Naive thymus-derived CD8-positive, alpha-beta T cell (primary cell): ENCODE results near the gene MAFB. TPM values are rescaled to one million over a fixed set of nuclear protein-coding genes. Genes with fewer than 3 reads are reported as not detected.
A peak's percentile ranks its signal among the peaks of the same experiment; 100 is the strongest.

Source experiments
- ATAC-seq, 2 donors: fragments of 150-1000 bp; cut with Tn5 transposase in 1 of 2; sonication (Bioruptor Pico), chemical (Tn5 transposase) in 1 of 2; 1 replicate in 1 of 2; 2 replicates in 1 of 2; pipeline ENCODE4 v1.10.0; 2021; ENCODE audit warnings: mild to moderate bottlenecking in 2 of 2, moderate library complexity in 2 of 2
- POLR2A ChIA-PET: fragments of 350-600 bp; sonication (Branson Sonifier 250); formaldehyde crosslinking; loops from one replicate; lab custom pipeline; 2021; ENCODE audit warnings: antibody characterized with exemption; lab: Charles Lee
- DNase-seq, 10 donors: peaks; one replicate each; pipeline versions ENCODE4 v3.0.0 to v3.0.0-alpha.2; 2020 to 2022
- H3K27ac Mint-ChIP-seq, 10 donors: one replicate each; pipeline ENCODE4 v1.8.0; 2020 to 2022; ENCODE audit warnings: mild to moderate bottlenecking in 10 of 10, mixed read lengths in 10 of 10, moderate library complexity in 4 of 10, inconsistent platforms in 1 of 10
- H3K27me3 Mint-ChIP-seq, 5 donors: one replicate each; pipeline ENCODE4 v1.8.0; 2021 to 2022; ENCODE audit warnings: mixed read lengths in 5 of 5
- H3K36me3 Mint-ChIP-seq, 3 donors: one replicate each; pipeline ENCODE4 v1.8.0; 2020 to 2022; ENCODE audit warnings: mixed read lengths in 3 of 3, mild to moderate bottlenecking in 2 of 3, inconsistent platforms in 1 of 3
- H3K4me1 Mint-ChIP-seq, 4 donors: one replicate each; pipeline ENCODE4 v1.8.0; 2021 to 2022; ENCODE audit warnings: mixed read lengths in 4 of 4
- H3K4me3 Mint-ChIP-seq, 10 donors: one replicate each; pipeline ENCODE4 v1.8.0; 2020 to 2022; ENCODE audit warnings: mild to moderate bottlenecking in 10 of 10, mixed read lengths in 10 of 10, moderate library complexity in 6 of 10, inconsistent platforms in 1 of 10
- H3K9me3 Mint-ChIP-seq, 9 donors: one replicate each; pipeline ENCODE4 v1.8.0; 2020 to 2022; ENCODE audit warnings: mixed read lengths in 9 of 9, mild to moderate bottlenecking in 3 of 9, inconsistent platforms in 1 of 9, moderate library complexity in 1 of 9
- polyA plus RNA-seq, 3 donors: library from polyadenylated mRNA; unstranded; fragments of 300-500 nt; fragmentation: Illumina TruSeq; gene quantifications; one replicate each; pipeline ENCODE4 v1.2.3, GENCODE V29; 2021
- total RNA-seq, 8 experiments: library from RNA in 2 of 8; stranded (reverse) in 2 of 8; gene quantifications; one replicate each; pipeline ENCODE4 v1.2.3 and lab custom pipeline; 2021 to 2026

Gene MAFB
- total and polyA plus RNA-seq, 5 experiments from 2014 or later: 0.08 to 1.3 (median 1.1) TPM; not detected in 2

- H3K27me3 Mint-ChIP-seq: peaks cover 24 to 56% (median 43%) of the 10 kb centered on the region in 5 donors
- no peak overlapping the region for H3K4me3 Mint-ChIP-seq
- POLR2A ChIA-PET: no interaction called here
- H3K9me3 Mint-ChIP-seq: peaks cover 0 to 1% (median 0%) of the 10 kb centered on the region in 9 donors
- peaks cover 0 to 3% (median 0%) of the 10 kb centered on the region in 4 donors for H3K4me1 Mint-ChIP-seq
- H3K27ac Mint-ChIP-seq: no peak overlapping the region
- DNase-seq (no peak), ATAC-seq (no peak)
- H3K36me3 Mint-ChIP-seq: no peaks in the 10 kb centered on the region
These were observed 12.4 kb downstream of the MAFB start for GRCh38 chr20:40676491-40677269.

GRCh38 chr20:40675599-40676221 lies 13.3 kb downstream of the MAFB start:
- ATAC-seq: no peak
- peaks cover 0 to 3% (median 0%) of the 10 kb centered on the region in 4 donors for H3K4me1 Mint-ChIP-seq

DNA sequence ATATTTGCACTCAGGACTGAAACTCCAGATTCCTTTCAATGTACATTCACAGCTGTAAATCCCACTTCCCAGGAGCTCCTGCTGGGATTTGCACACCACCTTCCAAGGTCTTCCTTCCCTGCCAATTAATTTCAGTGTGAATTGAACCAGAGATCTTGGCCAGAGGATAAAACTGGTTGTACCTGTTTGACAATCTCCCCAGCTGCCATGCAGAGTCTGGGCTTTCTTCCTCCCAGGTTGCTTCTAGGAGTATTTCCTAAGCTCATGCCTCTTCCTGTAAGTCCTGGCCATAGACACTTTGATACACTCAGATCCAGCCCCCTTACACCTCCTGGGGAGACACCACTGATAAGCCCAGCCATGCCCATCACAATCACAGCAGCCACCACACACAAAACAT lies 15.6 kb downstream of the MAFB start:
- Mint-ChIP-seq H3K27ac (no peak overlapping the region), H3K4me1 (peaks cover 0 to 3% (median 0%) of the 10 kb centered on the region in 4 donors), H3K4me3 (no peak overlapping the region), H3K9me3 (peaks cover 0 to 1% (median 0%) of the 10 kb centered on the region in 9 donors), H3K27me3 (peaks cover 12 to 43% (median 33%) of the 10 kb centered on the region in 5 donors), H3K36me3 (no peaks in the 10 kb centered on the region)
- ATAC-seq (no peak), DNase-seq (no peak)
- POLR2A ChIA-PET: no interaction called here

More at GRCh38 chr20:40675599-40676221, 13.3 kb downstream of the MAFB start:
- no peak for DNase-seq
- peaks cover 0 to 1% (median 0%) of the 10 kb centered on the region in 9 donors for H3K9me3 Mint-ChIP-seq
- POLR2A ChIA-PET: no interaction called here
- no peak overlapping the region for H3K4me3 Mint-ChIP-seq
- no peaks in the 10 kb centered on the region for H3K36me3 Mint-ChIP-seq
- peak overlapping the region in 1 of 10 donors; percentile 49 for H3K27ac Mint-ChIP-seq
- H3K27me3 Mint-ChIP-seq: peaks cover 18 to 50% (median 38%) of the 10 kb centered on the region in 5 donors

DNA sequence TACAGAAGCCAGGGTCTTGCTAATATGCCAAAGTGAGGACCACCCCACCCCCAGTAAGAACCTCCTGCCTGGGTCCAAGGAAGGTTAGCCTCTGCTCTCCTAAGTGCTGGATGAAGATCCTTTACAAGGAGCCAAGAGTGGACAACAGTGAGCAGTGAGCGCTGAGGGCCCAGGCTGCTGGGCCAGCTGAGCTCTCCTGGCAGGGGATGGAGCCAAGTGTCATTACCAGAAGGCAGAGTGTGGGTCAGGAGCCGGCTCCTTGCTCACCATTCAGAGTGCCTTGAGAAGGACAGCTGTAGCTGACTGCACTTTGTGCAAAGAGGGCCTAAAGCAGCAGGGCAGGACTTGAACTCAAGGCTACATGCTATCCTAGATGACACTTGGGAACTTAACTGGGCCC lies 16.9 kb downstream of the MAFB start:
- Mint-ChIP-seq H3K9me3 (no peaks in the 10 kb centered on the region), H3K4me3 (no peak overlapping the region), H3K27ac (no peak overlapping the region), H3K27me3 (peaks cover 6 to 37% (median 26%) of the 10 kb centered on the region in 5 donors), H3K36me3 (no peaks in the 10 kb centered on the region), H3K4me1 (peaks cover 0 to 3% (median 0%) of the 10 kb centered on the region in 4 donors)
- ATAC-seq (no peak), DNase-seq (no peak)
- POLR2A ChIA-PET: no interaction called here

DNA sequence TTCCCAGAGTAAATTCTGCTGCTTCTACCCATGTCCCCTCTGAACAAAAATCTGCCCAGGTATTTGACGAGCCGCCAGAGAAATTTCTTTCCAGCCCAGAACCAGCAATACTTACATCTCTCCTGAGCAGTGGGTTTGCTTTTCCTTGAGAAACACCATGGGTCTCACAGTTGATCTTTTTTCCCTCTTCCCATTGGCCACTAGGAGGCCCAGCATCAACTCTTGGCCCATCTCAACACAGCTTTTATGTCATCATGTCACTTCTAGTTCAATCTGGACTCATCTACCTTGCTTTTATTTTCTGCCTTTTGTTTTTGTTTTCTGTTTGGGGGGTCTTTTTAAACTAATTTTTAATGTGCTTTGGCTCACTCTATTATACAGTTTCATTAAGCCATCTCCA lies 18.8 kb downstream of the MAFB start:
- ATAC-seq (no peak), DNase-seq (no peak)
- Mint-ChIP-seq H3K36me3 (no peaks in the 10 kb centered on the region), H3K27ac (no peak overlapping the region), H3K4me3 (no peak overlapping the region), H3K27me3 (peaks cover 3 to 22% (median 20%) of the 10 kb centered on the region in 5 donors), H3K4me1 (no peaks in the 10 kb centered on the region), H3K9me3 (no peaks in the 10 kb centered on the region)
- POLR2A ChIA-PET: no interaction called here

- Mint-ChIP-seq H3K4me3 (no peak overlapping the region), H3K27ac (no peak overlapping the region), H3K9me3 (no peaks in the 10 kb centered on the region), H3K4me1 (no peaks in the 10 kb centered on the region), H3K27me3 (peaks cover 6 to 22% (median 20%) of the 10 kb centered on the region in 5 donors), H3K36me3 (no peaks in the 10 kb centered on the region)
- ATAC-seq (no peak), DNase-seq (no peak)
- POLR2A ChIA-PET: no interaction called here
These were observed 19.3 kb downstream of the MAFB start for GRCh38 chr20:40669692-40670091.

- H3K36me3 Mint-ChIP-seq: no peaks in the 10 kb centered on the region
- DNase-seq: no peak
- H3K4me3 Mint-ChIP-seq: no peak overlapping the region
These were observed 20.4 kb downstream of the MAFB start for GRCh38 chr20:40668449-40669228.

DNA sequence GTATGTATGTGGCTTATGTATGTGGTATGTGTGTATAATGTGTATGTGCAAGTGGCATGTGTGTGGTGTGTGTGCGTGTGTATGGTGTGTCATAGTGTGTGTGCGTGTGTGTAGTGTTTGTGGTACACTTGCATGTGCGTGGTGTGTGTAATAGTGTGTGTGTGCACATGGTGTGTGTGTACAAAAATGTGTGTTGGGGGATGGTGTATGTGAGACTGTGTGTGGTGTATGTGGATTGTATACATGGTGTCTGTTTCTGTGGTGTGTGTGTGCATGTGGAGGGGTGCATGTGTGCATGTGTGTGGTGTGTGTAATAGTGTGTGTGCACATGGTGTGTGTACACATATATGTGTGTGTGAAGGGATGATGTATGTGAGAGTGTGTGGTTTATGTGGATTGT lies 21.5 kb downstream of the MAFB start:
- Mint-ChIP-seq H3K4me1 (no peaks in the 10 kb centered on the region), H3K27me3 (peaks cover 2 to 20% (median 8%) of the 10 kb centered on the region in 5 donors)

More at GRCh38 chr20:40668449-40669228, 20.4 kb downstream of the MAFB start:
- Mint-ChIP-seq H3K9me3 (no peaks in the 10 kb centered on the region), H3K4me1 (no peaks in the 10 kb centered on the region), H3K27me3 (peaks cover 5 to 19% (median 13%) of the 10 kb centered on the region in 5 donors), H3K27ac (no peak overlapping the region)
- no peak for ATAC-seq
- POLR2A ChIA-PET: no interaction called here

GRCh38 chr20:40666336-40666735 lies 22.7 kb downstream of the MAFB start:
- Mint-ChIP-seq H3K4me1 (no peaks in the 10 kb centered on the region), H3K9me3 (no peaks in the 10 kb centered on the region), H3K27ac (no peak overlapping the region), H3K27me3 (peaks cover 2 to 11% (median 8%) of the 10 kb centered on the region in 5 donors), H3K4me3 (no peak overlapping the region), H3K36me3 (no peaks in the 10 kb centered on the region)
- POLR2A ChIA-PET: no interaction called here
- DNase-seq: no peak
- no peak for ATAC-seq

More for the DNA sequence above, 21.5 kb downstream of the MAFB start:
- POLR2A ChIA-PET: no interaction called here
- no peak for DNase-seq
- Mint-ChIP-seq H3K27ac (no peak overlapping the region), H3K9me3 (no peaks in the 10 kb centered on the region), H3K4me3 (no peak overlapping the region), H3K36me3 (no peaks in the 10 kb centered on the region)
- ATAC-seq: no peak

- Mint-ChIP-seq H3K9me3 (no peaks in the 10 kb centered on the region), H3K27ac (no peak overlapping the region), H3K4me1 (no peaks in the 10 kb centered on the region), H3K4me3 (no peak overlapping the region), H3K27me3 (peaks cover 0 to 10% (median 3%) of the 10 kb centered on the region in 5 donors), H3K36me3 (no peaks in the 10 kb centered on the region)
- no peak for DNase-seq
- POLR2A ChIA-PET: no interaction called here
- no peak for ATAC-seq
These were observed 24.1 kb downstream of the MAFB start for GRCh38 chr20:40664891-40665290.

GRCh38 chr20:40663991-40664880 lies 24.8 kb downstream of the MAFB start:
- peaks cover 0 to 10% (median 6%) of the 10 kb centered on the region in 5 donors for H3K27me3 Mint-ChIP-seq
- no peak overlapping the region for H3K4me3 Mint-ChIP-seq
- ATAC-seq (no peak), DNase-seq (no peak)
- POLR2A ChIA-PET: no interaction called here
- no peak overlapping the region for H3K27ac Mint-ChIP-seq
- no peaks in the 10 kb centered on the region for H3K9me3 Mint-ChIP-seq
- H3K36me3 Mint-ChIP-seq: no peaks in the 10 kb centered on the region
- no peaks in the 10 kb centered on the region for H3K4me1 Mint-ChIP-seq

GRCh38 chr20:40663304-40663790 lies 25.7 kb downstream of the MAFB start:
- POLR2A ChIA-PET: no interaction called here
- no peak overlapping the region for H3K27ac Mint-ChIP-seq
- H3K9me3 Mint-ChIP-seq: no peaks in the 10 kb centered on the region
- no peaks in the 10 kb centered on the region for H3K4me1 Mint-ChIP-seq
- no peak overlapping the region for H3K4me3 Mint-ChIP-seq
- ATAC-seq: no peak
- peaks cover 0 to 10% (median 6%) of the 10 kb centered on the region in 5 donors for H3K27me3 Mint-ChIP-seq
- DNase-seq: no peak
- H3K36me3 Mint-ChIP-seq: no peaks in the 10 kb centered on the region
